GM12873 (cell line): Measurements from ENCODE around the gene CTRL.

Experiments
- TF ChIP-seq, protein P1 (sequence below): IDR thresholded peaks from 2 replicates; pipeline ENCODE4 v1.5.1; 2012; ENCODE audit warnings: low read depth, mild to moderate bottlenecking, moderate library complexity, low read length, control low read depth; ENCODE audit not compliant: insufficient read depth; ENCODE audit errors: missing control alignments

Gene CTRL

DNA sequence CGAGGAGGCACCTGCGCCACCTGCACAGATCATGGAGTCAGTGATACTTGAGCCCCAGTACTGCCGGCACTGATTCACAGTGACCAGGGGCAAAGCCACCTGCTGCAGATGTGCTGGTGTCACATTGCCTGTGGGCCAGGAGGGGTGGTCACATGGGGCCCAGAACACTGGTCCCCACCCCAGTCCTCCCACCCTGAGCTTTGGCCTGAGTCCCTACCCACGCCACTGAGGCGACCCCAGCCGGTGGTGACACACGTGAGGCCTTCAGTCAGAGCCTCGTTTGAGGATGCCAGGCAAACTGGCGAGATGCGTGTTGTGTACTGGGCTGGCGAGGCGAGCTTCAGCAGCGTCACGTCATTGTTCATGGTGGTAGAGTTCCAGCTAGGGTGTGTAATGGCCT lies 1.5 kb downstream of the CTRL start:
- TF ChIP-seq, protein P1, sequence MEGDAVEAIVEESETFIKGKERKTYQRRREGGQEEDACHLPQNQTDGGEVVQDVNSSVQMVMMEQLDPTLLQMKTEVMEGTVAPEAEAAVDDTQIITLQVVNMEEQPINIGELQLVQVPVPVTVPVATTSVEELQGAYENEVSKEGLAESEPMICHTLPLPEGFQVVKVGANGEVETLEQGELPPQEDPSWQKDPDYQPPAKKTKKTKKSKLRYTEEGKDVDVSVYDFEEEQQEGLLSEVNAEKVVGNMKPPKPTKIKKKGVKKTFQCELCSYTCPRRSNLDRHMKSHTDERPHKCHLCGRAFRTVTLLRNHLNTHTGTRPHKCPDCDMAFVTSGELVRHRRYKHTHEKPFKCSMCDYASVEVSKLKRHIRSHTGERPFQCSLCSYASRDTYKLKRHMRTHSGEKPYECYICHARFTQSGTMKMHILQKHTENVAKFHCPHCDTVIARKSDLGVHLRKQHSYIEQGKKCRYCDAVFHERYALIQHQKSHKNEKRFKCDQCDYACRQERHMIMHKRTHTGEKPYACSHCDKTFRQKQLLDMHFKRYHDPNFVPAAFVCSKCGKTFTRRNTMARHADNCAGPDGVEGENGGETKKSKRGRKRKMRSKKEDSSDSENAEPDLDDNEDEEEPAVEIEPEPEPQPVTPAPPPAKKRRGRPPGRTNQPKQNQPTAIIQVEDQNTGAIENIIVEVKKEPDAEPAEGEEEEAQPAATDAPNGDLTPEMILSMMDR = no peak

DNA sequence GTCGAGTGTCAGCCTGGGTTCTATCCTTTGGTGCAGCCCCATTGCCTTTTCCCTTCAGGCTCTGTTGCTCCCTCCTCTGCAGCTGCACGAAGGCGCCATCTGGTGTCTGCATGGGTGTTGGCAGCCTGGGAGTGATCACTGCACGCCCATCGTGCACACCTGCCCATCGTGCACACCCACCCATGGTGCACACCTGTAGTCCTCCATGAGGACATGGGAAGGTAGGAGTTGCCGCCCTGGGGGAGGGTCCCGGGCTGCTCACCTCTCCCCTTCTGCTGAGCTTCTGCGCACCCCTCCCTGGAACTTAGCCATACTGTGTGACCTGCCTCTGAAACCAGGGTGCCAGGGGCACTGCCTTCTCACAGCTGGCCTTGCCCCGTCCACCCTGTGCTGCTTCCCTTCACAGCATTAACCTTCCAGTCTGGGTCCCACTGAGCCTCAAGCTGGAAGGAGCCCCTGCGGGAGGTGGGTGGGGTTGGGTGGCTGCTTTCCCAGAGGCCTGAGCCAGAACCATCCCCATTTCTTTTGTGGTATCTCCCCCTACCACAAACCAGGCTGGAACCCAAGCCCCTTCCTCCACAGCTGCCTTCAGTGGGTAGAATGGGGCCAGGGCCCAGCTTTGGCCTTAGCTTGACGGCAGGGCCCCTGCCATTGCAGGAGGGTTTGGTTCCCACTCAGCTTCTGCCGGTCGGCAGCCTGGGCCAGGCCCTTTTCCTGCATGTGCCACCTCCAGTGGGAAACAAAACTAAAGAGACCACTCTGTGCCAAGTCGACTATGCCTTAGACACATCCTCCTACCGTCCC lies 2.9 kb downstream of the CTRL start:
- TF ChIP-seq, protein P1 = peak; percentile 98

DNA sequence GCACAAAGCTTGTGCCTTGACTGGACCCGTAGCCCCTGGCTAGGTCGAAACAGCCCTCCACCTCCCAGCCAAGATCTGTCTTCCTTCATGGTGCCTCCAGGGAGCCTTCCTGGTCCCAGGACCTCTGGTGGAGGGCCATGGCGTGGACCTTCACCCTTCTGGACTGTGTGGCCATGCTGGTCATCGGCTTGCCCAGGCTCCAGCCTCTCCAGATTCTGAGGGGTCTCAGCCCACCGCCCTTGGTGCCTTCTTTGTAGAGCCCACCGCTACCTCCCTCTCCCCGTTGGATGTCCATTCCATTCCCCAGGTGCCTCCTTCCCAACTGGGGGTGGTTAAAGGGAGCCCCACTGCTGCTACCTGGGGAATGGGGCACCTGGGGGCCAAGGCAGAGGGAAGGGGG lies 3.5 kb downstream of the CTRL start:
- TF ChIP-seq, protein P1 = no peak

DNA sequence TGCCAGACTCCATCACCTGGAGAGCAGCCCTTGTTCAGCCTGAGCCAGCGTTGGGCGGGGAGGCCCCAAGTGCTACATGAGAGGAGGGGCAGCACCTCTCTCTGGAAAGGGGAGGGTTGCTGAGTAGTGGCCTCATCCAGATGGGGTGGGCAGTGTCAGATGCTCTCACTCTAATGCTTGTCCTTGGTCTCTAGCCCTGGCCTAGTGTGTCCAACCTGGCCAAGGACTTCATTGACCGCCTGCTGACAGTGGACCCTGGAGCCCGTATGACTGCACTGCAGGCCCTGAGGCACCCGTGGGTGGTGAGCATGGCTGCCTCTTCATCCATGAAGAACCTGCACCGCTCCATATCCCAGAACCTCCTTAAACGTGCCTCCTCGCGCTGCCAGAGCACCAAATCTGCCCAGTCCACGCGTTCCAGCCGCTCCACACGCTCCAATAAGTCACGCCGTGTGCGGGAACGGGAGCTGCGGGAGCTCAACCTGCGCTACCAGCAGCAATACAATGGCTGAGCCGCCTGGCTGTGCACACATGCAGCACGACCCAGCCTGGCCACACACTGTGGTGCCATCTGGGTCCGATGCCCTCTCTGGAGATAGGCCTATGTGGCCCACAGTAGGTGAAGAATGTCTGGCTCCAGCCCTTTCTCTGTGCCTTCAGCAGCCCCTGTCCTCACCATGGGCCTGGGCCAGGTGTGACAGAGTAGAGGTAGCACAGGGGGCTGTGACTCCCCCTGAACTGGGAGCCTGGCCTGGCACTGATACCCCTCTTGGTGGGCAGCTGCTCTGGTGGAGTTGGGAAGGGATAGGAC lies 4.3 kb downstream of the CTRL start:
- TF ChIP-seq, protein P1 = no peak

DNA sequence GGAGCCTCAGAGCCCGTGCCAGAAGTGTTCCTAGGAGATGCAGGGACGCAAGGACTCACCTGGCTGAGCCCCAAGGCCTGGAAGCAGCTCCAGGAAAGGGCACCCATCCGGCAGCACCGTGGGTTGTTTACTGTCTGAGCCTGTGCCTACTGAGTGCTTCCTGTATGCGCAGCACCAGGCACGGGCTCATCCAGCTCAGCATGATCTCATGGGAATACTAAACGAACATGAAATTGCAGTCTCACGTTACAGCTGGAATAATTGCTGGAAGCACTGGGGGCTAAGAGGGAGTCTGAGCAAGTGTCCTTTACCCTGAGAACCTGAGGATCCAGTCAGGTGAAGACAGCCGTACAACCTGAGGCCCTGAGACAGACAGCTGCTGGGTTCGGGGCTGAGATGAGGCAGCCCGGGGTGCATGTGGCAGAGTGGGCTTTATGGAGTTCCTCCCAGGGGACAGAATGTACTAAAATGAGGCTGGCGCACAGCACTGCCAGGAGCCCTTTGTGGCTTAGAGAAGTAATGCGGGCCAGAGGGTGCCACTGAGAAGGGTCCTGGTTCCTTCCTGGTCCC lies 5.4 kb downstream of the CTRL start:
- TF ChIP-seq, protein P1 = peak; percentile 21

DNA sequence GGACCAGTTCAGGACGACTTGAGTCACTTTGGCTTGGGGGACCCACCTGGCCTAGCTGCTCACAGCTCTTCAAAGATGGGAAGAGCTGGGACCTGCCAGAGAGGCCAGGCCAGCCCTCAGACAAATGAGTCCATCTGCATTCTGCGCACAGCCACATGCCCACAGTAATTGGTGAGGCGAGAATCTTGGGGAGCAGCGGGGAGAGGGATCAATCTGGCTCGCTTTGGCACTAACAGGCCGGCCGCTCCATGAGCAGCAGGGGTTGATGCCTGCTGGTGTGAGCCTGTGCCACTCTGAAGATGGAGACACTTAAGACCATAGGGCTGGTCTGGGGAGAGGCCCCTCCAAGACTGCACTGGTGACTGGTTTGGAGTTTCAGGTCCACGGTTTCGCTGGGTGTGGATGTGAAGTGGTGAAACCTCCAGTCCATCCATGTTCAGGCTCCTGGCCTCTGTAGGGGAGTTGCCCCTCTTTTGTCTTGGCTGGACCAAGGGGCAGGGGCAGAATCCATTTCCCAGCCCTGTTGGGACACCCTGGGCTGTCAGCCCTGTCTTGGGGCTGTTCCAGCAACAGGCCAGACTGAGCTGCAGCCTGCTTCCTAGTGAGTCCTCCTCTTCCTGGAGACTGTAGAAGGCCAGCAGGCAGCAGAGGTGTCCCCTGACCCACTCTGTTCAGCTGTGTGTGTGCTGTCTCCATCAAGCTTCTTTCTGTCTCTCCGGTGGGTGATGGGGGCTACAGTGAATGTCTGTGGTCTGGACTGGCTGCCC lies 7.3 kb downstream of the CTRL start:
- TF ChIP-seq, protein P1 = no peak
